ENCODE results near the gene MIF4GD. TPM values are rescaled to one million over a fixed set of nuclear protein-coding genes. Genes with fewer than 3 reads are reported as not detected.

MIF4GD gene
- total and polyA plus RNA-seq, 2 donors (not counting 1 experiment from before 2014, with no cell fraction given), result 41.5 to 87.4 TPM

DNA sequence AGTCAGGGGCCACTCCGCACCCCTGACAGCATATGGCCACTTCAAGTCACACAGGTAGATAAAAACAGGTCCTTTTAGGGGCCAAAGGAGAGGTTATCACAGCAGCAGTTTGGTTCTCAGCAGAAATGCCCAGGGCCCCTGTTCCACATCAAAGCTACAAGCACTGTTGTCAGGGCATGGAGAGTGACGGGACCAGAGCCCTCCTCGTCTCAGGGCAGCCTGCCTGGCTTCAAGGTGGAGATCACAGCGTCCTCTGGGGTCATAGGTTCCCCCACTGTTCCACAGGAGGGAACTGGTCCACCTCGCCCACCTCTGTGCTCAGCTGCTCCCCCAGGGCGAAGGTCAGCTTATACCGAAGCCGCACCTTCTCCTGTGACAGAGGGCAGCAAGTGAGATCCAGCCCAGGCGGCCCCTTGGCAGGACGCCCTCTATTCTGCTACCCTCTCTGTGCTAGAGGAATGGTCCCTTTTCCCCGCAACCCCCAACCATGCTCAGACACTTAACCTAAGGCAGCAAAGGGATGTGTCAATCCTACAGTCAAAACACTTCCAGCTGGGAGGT, 32.9 kb downstream of the MIF4GD start:
- H3K4me1 Mint-ChIP-seq, result peaks cover 24% of the 10 kb centered on the region
- H3K4me1 ChIP-seq (ENCODE audit: control insufficient read depth in 2 of 2, insufficient read depth in 2 of 2, low read length in 2 of 2), result peaks cover 10 to 33% of the 10 kb centered on the region in 2 donors
- no peak for DNase-seq
- H3K79me2 ChIP-seq (ENCODE audit: control insufficient read depth, insufficient read depth, low read length), result peaks cover 3% of the 10 kb centered on the region
- WGBS (ENCODE audit: insufficient coverage), result 98% methylated on average over 10 of the region's 11 CpGs
- POLR2A ChIA-PET, result no interaction called here
- H3K9me3 ChIP-seq (ENCODE audit: control extremely low read depth in 1 of 3, control insufficient read depth in 2 of 3, insufficient read depth in 1 of 3, low read length in 2 of 3), result no peaks in the 10 kb centered on the region
- H3K27me3 ChIP-seq (replicated peaks in 1 of 4; ENCODE audit: control extremely low read depth in 1 of 4, control insufficient read depth in 3 of 4, insufficient read depth in 4 of 4, low read length in 3 of 4), result no peaks in the 10 kb centered on the region
- peaks cover 18 to 88% of the 10 kb centered on the region in 2 experiments for H3K36me3 ChIP-seq (replicated peaks in 1 of 2; ENCODE audit: control extremely low read depth in 1 of 2, control insufficient read depth in 1 of 2, extremely low read depth in 1 of 2, insufficient read depth in 2 of 2, low read length in 1 of 2)
- intact Hi-C loops (cut with micrococcal nuclease), result loop anchor here (1.0 kb wide), 3 partner anchors 124 to 277 kb away; partner anchors contain the start of gene ARMC7
- no peak overlapping the region for H3K27ac ChIP-seq (ENCODE audit: low read length in 2 of 2)
- no peak overlapping the region for H3K4me2 ChIP-seq (replicated peaks; ENCODE audit: low read depth, low read length, poor library complexity, severe bottlenecking)
- TF ChIP-seq EZH2 (IDR thresholded peaks at IDR 0.05; ENCODE audit: borderline replicate concordance, insufficient read depth, low read depth, low read length, poor library complexity, severe bottlenecking), result no peak
- TF ChIP-seq, protein P1, sequence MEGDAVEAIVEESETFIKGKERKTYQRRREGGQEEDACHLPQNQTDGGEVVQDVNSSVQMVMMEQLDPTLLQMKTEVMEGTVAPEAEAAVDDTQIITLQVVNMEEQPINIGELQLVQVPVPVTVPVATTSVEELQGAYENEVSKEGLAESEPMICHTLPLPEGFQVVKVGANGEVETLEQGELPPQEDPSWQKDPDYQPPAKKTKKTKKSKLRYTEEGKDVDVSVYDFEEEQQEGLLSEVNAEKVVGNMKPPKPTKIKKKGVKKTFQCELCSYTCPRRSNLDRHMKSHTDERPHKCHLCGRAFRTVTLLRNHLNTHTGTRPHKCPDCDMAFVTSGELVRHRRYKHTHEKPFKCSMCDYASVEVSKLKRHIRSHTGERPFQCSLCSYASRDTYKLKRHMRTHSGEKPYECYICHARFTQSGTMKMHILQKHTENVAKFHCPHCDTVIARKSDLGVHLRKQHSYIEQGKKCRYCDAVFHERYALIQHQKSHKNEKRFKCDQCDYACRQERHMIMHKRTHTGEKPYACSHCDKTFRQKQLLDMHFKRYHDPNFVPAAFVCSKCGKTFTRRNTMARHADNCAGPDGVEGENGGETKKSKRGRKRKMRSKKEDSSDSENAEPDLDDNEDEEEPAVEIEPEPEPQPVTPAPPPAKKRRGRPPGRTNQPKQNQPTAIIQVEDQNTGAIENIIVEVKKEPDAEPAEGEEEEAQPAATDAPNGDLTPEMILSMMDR (IDR thresholded peaks at IDR 0.05), result no peak
- ATAC-seq (ENCODE audit: low read depth), result no peak
- H3K4me3 ChIP-seq (ENCODE audit: control extremely low read depth in 1 of 5, extremely low read depth in 1 of 5, insufficient read depth in 1 of 5, low read depth in 2 of 5, low read length in 4 of 5), result no peak overlapping the region
- H3K9ac ChIP-seq (ENCODE audit: low read length), result no peak overlapping the region
- no peaks in the 10 kb centered on the region for H4K20me1 ChIP-seq (ENCODE audit: control insufficient read depth, insufficient read depth, low read length, poor library complexity, severe bottlenecking)
- no peaks in the 10 kb centered on the region for H3K27me3 Mint-ChIP-seq
- H2AFZ ChIP-seq (ENCODE audit: insufficient read depth, low read depth, low read length, poor library complexity, severe bottlenecking), result no peak overlapping the region
- no peak overlapping the region for H3K4me3 Mint-ChIP-seq
- CTCF ChIA-PET, result interaction anchor here (0.9 to 3.8 kb wide), 9 partner anchors 8 to 174 kb away, joined by 3 to 25 read pairs (median 5); partner anchors contain the start of genes GGA3, MIF4GD and MRPS7
- H3K27ac Mint-ChIP-seq, result no peak overlapping the region
- no peaks in the 10 kb centered on the region for H3K9me3 Mint-ChIP-seq (ENCODE audit: insufficient read depth)

All from B cell (primary cell).